ENCODE results near the gene ZNF841. TPM values are rescaled to one million over a fixed set of nuclear protein-coding genes. Genes with fewer than 3 reads are reported as not detected.

Gene ZNF841
- total and polyA plus RNA-seq, 4 donors, result 0.86 to 11.1 (median 4.2) TPM

GRCh38 chr19:52094526-52095130, 937 bp downstream of the ZNF841 start:
- no peak for DNase-seq (ENCODE audit: low spot score)
- H3K4me3 ChIP-seq (ENCODE audit: low read depth in 1 of 3, low read length in 3 of 3), result peak overlapping the region; percentile 71 to 95 (median 91)
- peak overlapping the region; percentile 53 to 57 for H3K9ac ChIP-seq (ENCODE audit: low read depth in 1 of 2, low read length in 2 of 2)
- TF ChIP-seq HNF4A (conservative IDR thresholded peaks at IDR 0.05) (no peak), EGR1 (IDR thresholded peaks at IDR 0.05; ENCODE audit: low read depth in 2 of 2) (no peak), SP1 (IDR thresholded peaks at IDR 0.05) (no peak), ATF3 (IDR thresholded peaks at IDR 0.05) (no peak), JUND (IDR thresholded peaks at IDR 0.05) (no peak), FOXA2 (IDR thresholded peaks at IDR 0.05) (no peak), RAD21 (IDR thresholded peaks at IDR 0.05) (no peak), RXRA (IDR thresholded peaks at IDR 0.05) (no peak), NR2F2 (IDR thresholded peaks at IDR 0.05) (no peak), REST (IDR thresholded peaks at IDR 0.05) (no peak), FOXA1 (IDR thresholded peaks at IDR 0.05) (no peak), GABPA (IDR thresholded peaks at IDR 0.05 in 1 of 2, conservative IDR thresholded peaks at IDR 0.05 in 1 of 2) (no peak), TAF1 (conservative IDR thresholded peaks at IDR 0.05) (no peak)
- TF ChIP-seq, protein P1, sequence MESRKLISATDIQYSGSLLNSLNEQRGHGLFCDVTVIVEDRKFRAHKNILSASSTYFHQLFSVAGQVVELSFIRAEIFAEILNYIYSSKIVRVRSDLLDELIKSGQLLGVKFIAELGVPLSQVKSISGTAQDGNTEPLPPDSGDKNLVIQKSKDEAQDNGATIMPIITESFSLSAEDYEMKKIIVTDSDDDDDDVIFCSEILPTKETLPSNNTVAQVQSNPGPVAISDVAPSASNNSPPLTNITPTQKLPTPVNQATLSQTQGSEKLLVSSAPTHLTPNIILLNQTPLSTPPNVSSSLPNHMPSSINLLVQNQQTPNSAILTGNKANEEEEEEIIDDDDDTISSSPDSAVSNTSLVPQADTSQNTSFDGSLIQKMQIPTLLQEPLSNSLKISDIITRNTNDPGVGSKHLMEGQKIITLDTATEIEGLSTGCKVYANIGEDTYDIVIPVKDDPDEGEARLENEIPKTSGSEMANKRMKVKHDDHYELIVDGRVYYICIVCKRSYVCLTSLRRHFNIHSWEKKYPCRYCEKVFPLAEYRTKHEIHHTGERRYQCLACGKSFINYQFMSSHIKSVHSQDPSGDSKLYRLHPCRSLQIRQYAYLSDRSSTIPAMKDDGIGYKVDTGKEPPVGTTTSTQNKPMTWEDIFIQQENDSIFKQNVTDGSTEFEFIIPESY (IDR thresholded peaks at IDR 0.05), result no peak
- TF ChIP-seq, protein P2, sequence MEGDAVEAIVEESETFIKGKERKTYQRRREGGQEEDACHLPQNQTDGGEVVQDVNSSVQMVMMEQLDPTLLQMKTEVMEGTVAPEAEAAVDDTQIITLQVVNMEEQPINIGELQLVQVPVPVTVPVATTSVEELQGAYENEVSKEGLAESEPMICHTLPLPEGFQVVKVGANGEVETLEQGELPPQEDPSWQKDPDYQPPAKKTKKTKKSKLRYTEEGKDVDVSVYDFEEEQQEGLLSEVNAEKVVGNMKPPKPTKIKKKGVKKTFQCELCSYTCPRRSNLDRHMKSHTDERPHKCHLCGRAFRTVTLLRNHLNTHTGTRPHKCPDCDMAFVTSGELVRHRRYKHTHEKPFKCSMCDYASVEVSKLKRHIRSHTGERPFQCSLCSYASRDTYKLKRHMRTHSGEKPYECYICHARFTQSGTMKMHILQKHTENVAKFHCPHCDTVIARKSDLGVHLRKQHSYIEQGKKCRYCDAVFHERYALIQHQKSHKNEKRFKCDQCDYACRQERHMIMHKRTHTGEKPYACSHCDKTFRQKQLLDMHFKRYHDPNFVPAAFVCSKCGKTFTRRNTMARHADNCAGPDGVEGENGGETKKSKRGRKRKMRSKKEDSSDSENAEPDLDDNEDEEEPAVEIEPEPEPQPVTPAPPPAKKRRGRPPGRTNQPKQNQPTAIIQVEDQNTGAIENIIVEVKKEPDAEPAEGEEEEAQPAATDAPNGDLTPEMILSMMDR (IDR thresholded peaks at IDR 0.05; ENCODE audit: low read depth, low read length, missing input control), result no peak
- H3K27ac ChIP-seq (ENCODE audit: low read depth in 1 of 2, low read length in 2 of 2), result no peak overlapping the region
- peaks cover 0 to 30% (median 19%) of the 10 kb centered on the region in 4 donors for H3K36me3 ChIP-seq (ENCODE audit: control insufficient read depth in 4 of 4, insufficient read depth in 3 of 4, low read depth in 1 of 4, low read length in 3 of 4)
- 9% methylated on average over 12 of the region's 12 CpGs for WGBS
- H3K9me3 ChIP-seq (ENCODE audit: control insufficient read depth in 4 of 4, low read length in 3 of 4), result peaks cover 21 to 65% (median 27%) of the 10 kb centered on the region in 4 donors
- H3K27me3 ChIP-seq (ENCODE audit: control insufficient read depth in 4 of 4, insufficient read depth in 4 of 4, low read length in 3 of 4), result no peaks in the 10 kb centered on the region
- H3K4me1 ChIP-seq (ENCODE audit: control insufficient read depth in 4 of 4, insufficient read depth in 4 of 4, low read length in 3 of 4), result peaks cover 0 to 17% (median 13%) of the 10 kb centered on the region in 4 donors

GRCh38 chr19:52086481-52086880, 9.1 kb downstream of the ZNF841 start:
- peaks cover 31 to 70% (median 43%) of the 10 kb centered on the region in 4 donors for H3K9me3 ChIP-seq (ENCODE audit: control insufficient read depth in 4 of 4, low read length in 3 of 4)
- H3K27ac ChIP-seq (ENCODE audit: low read depth in 1 of 2, low read length in 2 of 2), result no peak overlapping the region
- peaks cover 12 to 90% (median 70%) of the 10 kb centered on the region in 4 donors for H3K36me3 ChIP-seq (ENCODE audit: control insufficient read depth in 4 of 4, insufficient read depth in 3 of 4, low read depth in 1 of 4, low read length in 3 of 4)
- H3K9ac ChIP-seq (ENCODE audit: low read depth in 1 of 2, low read length in 2 of 2), result no peak overlapping the region
- no peaks in the 10 kb centered on the region for H3K4me1 ChIP-seq (ENCODE audit: control insufficient read depth in 4 of 4, insufficient read depth in 4 of 4, low read length in 3 of 4)
- H3K4me3 ChIP-seq (ENCODE audit: low read depth in 1 of 3, low read length in 3 of 3), result peak overlapping the region in 2 of 3 donors; percentile 35 to 56
- no peaks in the 10 kb centered on the region for H3K27me3 ChIP-seq (ENCODE audit: control insufficient read depth in 4 of 4, insufficient read depth in 4 of 4, low read length in 3 of 4)
- DNase-seq (ENCODE audit: low spot score), result no peak
- TF ChIP-seq, protein P1 (IDR thresholded peaks at IDR 0.05), result no peak
- TF ChIP-seq REST (IDR thresholded peaks at IDR 0.05) (no peak), RAD21 (IDR thresholded peaks at IDR 0.05) (no peak), RXRA (IDR thresholded peaks at IDR 0.05) (no peak), YY1 (IDR thresholded peaks at IDR 0.05) (no peak), SP1 (IDR thresholded peaks at IDR 0.05) (no peak), FOXA2 (IDR thresholded peaks at IDR 0.05) (no peak)
